ENCODE data around the gene ACVR1. TPM values are rescaled to one million over a fixed set of nuclear protein-coding genes. Genes with fewer than 3 reads are reported as not detected.

ACVR1 gene
- total and polyA plus RNA-seq, 4 donors, result 7.5 to 38.3 (median 23.4) TPM

- Histone ChIP-seq H3K4me3 (no peak overlapping the region), H3K27me3 (ENCODE audit: control insufficient read depth in 3 of 3, insufficient read depth in 3 of 3, low read length in 2 of 3) (no peaks in the 10 kb centered on the region), H3K9me3 (ENCODE audit: control insufficient read depth in 4 of 4, insufficient read depth in 3 of 4, low read length in 3 of 4) (no peaks in the 10 kb centered on the region), H3K4me1 (ENCODE audit: control insufficient read depth in 5 of 5, insufficient read depth in 5 of 5, low read length in 5 of 5) (peaks cover 6 to 42% (median 16%) of the 10 kb centered on the region in 5 donors), H3K27ac (ENCODE audit: low read depth in 1 of 2, low read length in 1 of 2) (no peak overlapping the region), H3K9ac (ENCODE audit: insufficient read depth in 1 of 2, low read length in 2 of 2) (no peak overlapping the region), H3K36me3 (ENCODE audit: control insufficient read depth in 4 of 4, insufficient read depth in 4 of 4, low read length in 4 of 4) (peaks cover 0 to 2% (median 0%) of the 10 kb centered on the region in 4 donors)
- TF ChIP-seq CTCF (IDR thresholded peaks at IDR 0.05; ENCODE audit: control extremely low read depth, extremely low read depth), result no peak
- no peak for ATAC-seq (ENCODE audit: insufficient read depth, low FRiP score)
- 35 to 72% methylated on average over 2 of the region's 2 CpGs for WGBS, 2 donors
- DNase-seq, result no peak
Measured at GRCh38 chr2:157783245-157783644, 92.9 kb downstream of the ACVR1 start.

GRCh38 chr2:157782057-157782845 lies 93.9 kb downstream of the ACVR1 start:
- 70 to 72% methylated on average over 4 of the region's 4 CpGs for WGBS, 2 donors
- ATAC-seq (ENCODE audit: insufficient read depth, low FRiP score) (no peak), DNase-seq (peak in 1 of 3 donors; percentile 15)
- Histone ChIP-seq H3K4me1 (ENCODE audit: control insufficient read depth in 5 of 5, insufficient read depth in 5 of 5, low read length in 5 of 5) (peaks cover 5 to 33% (median 16%) of the 10 kb centered on the region in 5 donors), H3K4me3 (no peak overlapping the region), H3K9ac (ENCODE audit: insufficient read depth in 1 of 2, low read length in 2 of 2) (no peak overlapping the region), H3K36me3 (ENCODE audit: control insufficient read depth in 4 of 4, insufficient read depth in 4 of 4, low read length in 4 of 4) (peaks cover 2 to 5% (median 3%) of the 10 kb centered on the region in 4 donors), H3K27me3 (ENCODE audit: control insufficient read depth in 3 of 3, insufficient read depth in 3 of 3, low read length in 2 of 3) (no peaks in the 10 kb centered on the region), H3K27ac (ENCODE audit: low read depth in 1 of 2, low read length in 1 of 2) (no peak overlapping the region), H3K9me3 (ENCODE audit: control insufficient read depth in 4 of 4, insufficient read depth in 3 of 4, low read length in 3 of 4) (no peaks in the 10 kb centered on the region)
- TF ChIP-seq CTCF (IDR thresholded peaks at IDR 0.05; ENCODE audit: control extremely low read depth, extremely low read depth), result no peak

- 83 to 86% methylated on average over 9 of the region's 9 CpGs for WGBS, 2 donors
- Histone ChIP-seq H3K4me3 (no peak overlapping the region), H3K36me3 (ENCODE audit: control insufficient read depth in 4 of 4, insufficient read depth in 4 of 4, low read length in 4 of 4) (peaks cover 3 to 12% (median 7%) of the 10 kb centered on the region in 4 donors), H3K4me1 (ENCODE audit: control insufficient read depth in 5 of 5, insufficient read depth in 5 of 5, low read length in 5 of 5) (peaks cover 3 to 15% (median 7%) of the 10 kb centered on the region in 5 donors), H3K9ac (ENCODE audit: insufficient read depth in 1 of 2, low read length in 2 of 2) (no peak overlapping the region), H3K27me3 (ENCODE audit: control insufficient read depth in 3 of 3, insufficient read depth in 3 of 3, low read length in 2 of 3) (no peaks in the 10 kb centered on the region), H3K9me3 (ENCODE audit: control insufficient read depth in 4 of 4, insufficient read depth in 3 of 4, low read length in 3 of 4) (no peaks in the 10 kb centered on the region), H3K27ac (ENCODE audit: low read depth in 1 of 2, low read length in 1 of 2) (no peak overlapping the region)
- DNase-seq (no peak), ATAC-seq (ENCODE audit: insufficient read depth, low FRiP score) (no peak)
- TF ChIP-seq CTCF (IDR thresholded peaks at IDR 0.05; ENCODE audit: control extremely low read depth, extremely low read depth), result no peak
Measured at GRCh38 chr2:157780211-157780610, 95.9 kb downstream of the ACVR1 start.

All from lung (tissue), 12 donors.